Measurements from ENCODE around the gene MRAS.

MRAS gene

DNA sequence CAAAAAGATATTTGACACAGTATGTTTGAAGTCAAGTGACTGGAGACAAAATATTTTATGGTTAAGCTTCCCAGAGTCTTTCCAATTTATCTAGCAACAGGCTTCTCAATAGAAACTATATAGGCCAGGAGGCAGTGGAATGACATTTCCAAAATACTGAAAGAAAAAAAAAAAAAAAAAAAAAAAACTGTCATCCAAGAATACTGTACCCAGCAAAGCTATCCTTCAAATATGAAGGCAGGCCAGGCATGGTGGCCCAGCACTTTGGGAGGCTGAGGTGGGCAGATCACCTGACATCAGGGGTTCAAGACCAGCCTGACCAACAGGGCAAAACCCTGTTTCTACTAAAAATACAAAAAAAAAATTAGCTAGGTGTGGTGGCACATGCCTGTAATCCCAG, 39.6 kb upstream of the MRAS start:
- Histone ChIP-seq H3K79me1 (replicated peaks; ENCODE audit: low read length, poor library complexity, severe bottlenecking) (no peaks in the 10 kb centered on the region), H2BK15ac (ENCODE audit: low read depth, poor library complexity, severe bottlenecking) (no peak overlapping the region), H4K91ac (ENCODE audit: low read length) (no peak overlapping the region), H3K36me3 (ENCODE audit: control insufficient read depth in 1 of 2, insufficient read depth in 2 of 2, low read depth in 1 of 2, low read length in 2 of 2) (no peaks in the 10 kb centered on the region), H3K18ac (ENCODE audit: low read depth in 1 of 2, low read length in 2 of 2) (no peak overlapping the region), H3K9me3 (ENCODE audit: control insufficient read depth, low read length) (peaks cover 50% of the 10 kb centered on the region), H2BK5ac (ENCODE audit: low read depth, low read length, poor library complexity, severe bottlenecking) (no peak overlapping the region), H3K9ac (ENCODE audit: low read length) (no peak overlapping the region), H3K4me1 (ENCODE audit: control insufficient read depth, insufficient read depth, low read depth, low read length) (no peaks in the 10 kb centered on the region), H3K14ac (ENCODE audit: low read length in 2 of 2) (no peak overlapping the region), H3K4me3 (ENCODE audit: insufficient read depth in 1 of 2, low read depth in 1 of 2, low read length in 2 of 2) (no peak overlapping the region), H3K4me2 (ENCODE audit: low read length, poor library complexity, severe bottlenecking) (no peak overlapping the region), H2BK120ac (ENCODE audit: low read depth, low read length) (no peak overlapping the region), H3K27me3 (ENCODE audit: control insufficient read depth in 1 of 2, insufficient read depth in 1 of 2, low read length in 2 of 2) (peaks cover 0 to 6% of the 10 kb centered on the region in 2 experiments), H3K23ac (ENCODE audit: low read length in 2 of 2) (no peak overlapping the region), H3K27ac (ENCODE audit: low read length, poor library complexity, severe bottlenecking) (no peak overlapping the region), H4K8ac (ENCODE audit: low read length) (no peak overlapping the region), H2AFZ (ENCODE audit: low read depth, low read length) (no peak overlapping the region), H2AK5ac (ENCODE audit: low read length, severe bottlenecking) (no peak overlapping the region), H2BK12ac (ENCODE audit: low read length in 2 of 2) (no peak overlapping the region), H3K4ac (ENCODE audit: low read depth in 1 of 2, low read length in 2 of 2) (no peak overlapping the region)
- DNase-seq = no peak

- Histone ChIP-seq H3K27me3 (ENCODE audit: control insufficient read depth in 1 of 2, insufficient read depth in 1 of 2, low read length in 2 of 2) (peaks cover 4 to 6% of the 10 kb centered on the region in 2 experiments), H2BK5ac (ENCODE audit: low read depth, low read length, poor library complexity, severe bottlenecking) (no peak overlapping the region), H3K36me3 (ENCODE audit: control insufficient read depth in 1 of 2, insufficient read depth in 2 of 2, low read depth in 1 of 2, low read length in 2 of 2) (no peaks in the 10 kb centered on the region), H3K9ac (ENCODE audit: low read length) (no peak overlapping the region), H3K79me1 (replicated peaks; ENCODE audit: low read length, poor library complexity, severe bottlenecking) (no peaks in the 10 kb centered on the region), H2AFZ (ENCODE audit: low read depth, low read length) (no peak overlapping the region), H3K14ac (ENCODE audit: low read length in 2 of 2) (no peak overlapping the region), H2BK15ac (ENCODE audit: low read depth, poor library complexity, severe bottlenecking) (no peak overlapping the region), H2BK12ac (ENCODE audit: low read length in 2 of 2) (no peak overlapping the region), H2BK120ac (ENCODE audit: low read depth, low read length) (no peak overlapping the region), H2AK5ac (ENCODE audit: low read length, severe bottlenecking) (no peak overlapping the region), H3K4me3 (ENCODE audit: insufficient read depth in 1 of 2, low read depth in 1 of 2, low read length in 2 of 2) (no peak overlapping the region), H3K4me2 (ENCODE audit: low read length, poor library complexity, severe bottlenecking) (no peak overlapping the region), H4K91ac (ENCODE audit: low read length) (no peak overlapping the region), H3K18ac (ENCODE audit: low read depth in 1 of 2, low read length in 2 of 2) (no peak overlapping the region), H3K23ac (ENCODE audit: low read length in 2 of 2) (no peak overlapping the region), H3K4me1 (ENCODE audit: control insufficient read depth, insufficient read depth, low read depth, low read length) (no peaks in the 10 kb centered on the region), H4K8ac (ENCODE audit: low read length) (no peak overlapping the region), H3K27ac (ENCODE audit: low read length, poor library complexity, severe bottlenecking) (no peak overlapping the region), H3K4ac (ENCODE audit: low read depth in 1 of 2, low read length in 2 of 2) (no peak overlapping the region), H3K9me3 (ENCODE audit: control insufficient read depth, low read length) (peaks cover 50% of the 10 kb centered on the region)
- WGBS = 100% methylated on average over 2 of the region's 4 CpGs
- DNase-seq = no peak
These were observed 37.9 kb upstream of the MRAS start for GRCh38 chr3:138310494-138310893.

GRCh38 chr3:138314751-138315150, 33.6 kb upstream of the MRAS start:
- H3K4me3 ChIP-seq (ENCODE audit: insufficient read depth in 1 of 2, low read depth in 1 of 2, low read length in 2 of 2) = no peak overlapping the region
- H3K4me2 ChIP-seq (ENCODE audit: low read length, poor library complexity, severe bottlenecking) = no peak overlapping the region
- H3K4ac ChIP-seq (ENCODE audit: low read depth in 1 of 2, low read length in 2 of 2) = no peak overlapping the region
- H3K36me3 ChIP-seq (ENCODE audit: control insufficient read depth in 1 of 2, insufficient read depth in 2 of 2, low read depth in 1 of 2, low read length in 2 of 2) = no peaks in the 10 kb centered on the region
- H2AK5ac ChIP-seq (ENCODE audit: low read length, severe bottlenecking) = no peak overlapping the region
- H3K79me1 ChIP-seq (replicated peaks; ENCODE audit: low read length, poor library complexity, severe bottlenecking) = no peaks in the 10 kb centered on the region
- H3K18ac ChIP-seq (ENCODE audit: low read depth in 1 of 2, low read length in 2 of 2) = no peak overlapping the region
- DNase-seq = no peak
- peaks cover 8 to 17% of the 10 kb centered on the region in 2 experiments for H3K27me3 ChIP-seq (ENCODE audit: control insufficient read depth in 1 of 2, insufficient read depth in 1 of 2, low read length in 2 of 2)
- no peak overlapping the region for H3K23ac ChIP-seq (ENCODE audit: low read length in 2 of 2)
- H2BK120ac ChIP-seq (ENCODE audit: low read depth, low read length) = no peak overlapping the region
- H2BK15ac ChIP-seq (ENCODE audit: low read depth, poor library complexity, severe bottlenecking) = no peak overlapping the region
- H4K91ac ChIP-seq (ENCODE audit: low read length) = no peak overlapping the region
- H3K14ac ChIP-seq (ENCODE audit: low read length in 2 of 2) = no peak overlapping the region
- H3K4me1 ChIP-seq (ENCODE audit: control insufficient read depth, insufficient read depth, low read depth, low read length) = no peaks in the 10 kb centered on the region
- no CpG with 5 or more reads among the region's 1 CpG for whole genome bisulfite sequencing
- no peak overlapping the region for H3K27ac ChIP-seq (ENCODE audit: low read length, poor library complexity, severe bottlenecking)
- no peak overlapping the region for H2BK5ac ChIP-seq (ENCODE audit: low read depth, low read length, poor library complexity, severe bottlenecking)
- no peak overlapping the region for H2BK12ac ChIP-seq (ENCODE audit: low read length in 2 of 2)
- no peak overlapping the region for H4K8ac ChIP-seq (ENCODE audit: low read length)
- no peak overlapping the region for H3K9ac ChIP-seq (ENCODE audit: low read length)
- no peak overlapping the region for H2AFZ ChIP-seq (ENCODE audit: low read depth, low read length)
- peaks cover 19% of the 10 kb centered on the region for H3K9me3 ChIP-seq (ENCODE audit: control insufficient read depth, low read length)

DNA sequence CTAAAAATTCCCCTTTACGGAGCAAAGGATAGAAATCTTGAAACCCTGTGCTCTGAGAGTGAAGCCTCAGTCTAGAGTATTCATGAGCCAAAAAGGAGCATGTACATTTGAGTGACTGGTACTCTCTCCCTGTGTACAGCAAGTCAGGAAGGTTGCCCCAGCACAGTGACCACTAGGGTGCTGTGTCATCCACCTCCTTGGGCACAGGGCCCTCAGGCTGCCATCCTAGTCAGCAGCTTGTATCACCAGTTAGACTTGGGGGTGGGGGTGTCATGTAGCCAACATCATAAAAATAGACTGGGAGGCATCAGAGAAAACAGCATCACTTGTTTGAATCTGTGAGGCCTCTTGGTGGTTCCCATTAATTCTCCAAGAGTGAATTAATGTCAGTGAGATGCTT, 30.7 kb upstream of the MRAS start:
- no peaks in the 10 kb centered on the region for H3K36me3 ChIP-seq (ENCODE audit: control insufficient read depth in 1 of 2, insufficient read depth in 2 of 2, low read depth in 1 of 2, low read length in 2 of 2)
- H3K9ac ChIP-seq (ENCODE audit: low read length) = no peak overlapping the region
- no peak overlapping the region for H2BK12ac ChIP-seq (ENCODE audit: low read length in 2 of 2)
- no peak overlapping the region for H3K27ac ChIP-seq (ENCODE audit: low read length, poor library complexity, severe bottlenecking)
- no peak overlapping the region for H2BK120ac ChIP-seq (ENCODE audit: low read depth, low read length)
- H2BK5ac ChIP-seq (ENCODE audit: low read depth, low read length, poor library complexity, severe bottlenecking) = no peak overlapping the region
- H3K14ac ChIP-seq (ENCODE audit: low read length in 2 of 2) = no peak overlapping the region
- H3K4ac ChIP-seq (ENCODE audit: low read depth in 1 of 2, low read length in 2 of 2) = no peak overlapping the region
- no peak overlapping the region for H2BK15ac ChIP-seq (ENCODE audit: low read depth, poor library complexity, severe bottlenecking)
- H4K91ac ChIP-seq (ENCODE audit: low read length) = no peak overlapping the region
- H3K27me3 ChIP-seq (ENCODE audit: control insufficient read depth in 1 of 2, insufficient read depth in 1 of 2, low read length in 2 of 2) = peaks cover 14 to 25% of the 10 kb centered on the region in 2 experiments
- WGBS = 71% methylated on average over 1 of the region's 1 CpG
- no peak overlapping the region for H3K4me3 ChIP-seq (ENCODE audit: insufficient read depth in 1 of 2, low read depth in 1 of 2, low read length in 2 of 2)
- no peak overlapping the region for H4K8ac ChIP-seq (ENCODE audit: low read length)
- H3K4me2 ChIP-seq (ENCODE audit: low read length, poor library complexity, severe bottlenecking) = no peak overlapping the region
- no peak overlapping the region for H2AFZ ChIP-seq (ENCODE audit: low read depth, low read length)
- no peak overlapping the region for H2AK5ac ChIP-seq (ENCODE audit: low read length, severe bottlenecking)
- H3K79me1 ChIP-seq (replicated peaks; ENCODE audit: low read length, poor library complexity, severe bottlenecking) = no peaks in the 10 kb centered on the region
- H3K4me1 ChIP-seq (ENCODE audit: control insufficient read depth, insufficient read depth, low read depth, low read length) = no peaks in the 10 kb centered on the region
- H3K18ac ChIP-seq (ENCODE audit: low read depth in 1 of 2, low read length in 2 of 2) = no peak overlapping the region
- H3K23ac ChIP-seq (ENCODE audit: low read length in 2 of 2) = no peak overlapping the region
- no peak for DNase-seq
- H3K9me3 ChIP-seq (ENCODE audit: control insufficient read depth, low read length) = no peaks in the 10 kb centered on the region
